SJSA1 (cell line): ENCODE data around the gene CMTM7. TPM values are rescaled to one million over a fixed set of nuclear protein-coding genes. Genes with fewer than 3 reads are reported as not detected.

ENCODE experiments used
- DNase-seq, 2 experiments: peaks; one replicate each; pipeline ENCODE4 v3.0.0-alpha.2; 2015 to 2020; ENCODE audit warnings: low spot score in 2 of 2, low read depth in 1 of 2
- H3K27ac ChIP-seq: fragments of 250-450 bp; sonication (Bioruptor Pico); 2 replicates; pipeline ENCODE4 v1.5.1; 2020; ENCODE audit warnings: mild to moderate bottlenecking, moderate library complexity
- H3K27me3 ChIP-seq: fragments of 250-450 bp; sonication (Bioruptor Pico); replicated peaks from 2 replicates; pipeline ENCODE4 v1.5.1; 2020; ENCODE audit warnings: mild to moderate bottlenecking, moderate library complexity
- H3K36me3 ChIP-seq: fragments of 250-450 bp; sonication (Bioruptor Pico); 2 replicates; pipeline ENCODE4 v1.5.1; 2020; ENCODE audit warnings: mild to moderate bottlenecking
- H3K4me1 ChIP-seq: fragments of 250-450 bp; sonication (Bioruptor Pico); replicated peaks from 2 replicates; pipeline ENCODE4 v1.6.1; 2021; ENCODE audit warnings: mild to moderate bottlenecking
- H3K4me3 ChIP-seq: fragments of 250-450 bp; sonication (Bioruptor Pico); 2 replicates; pipeline ENCODE4 v1.5.1; 2020; ENCODE audit warnings: mild to moderate bottlenecking
- H3K9me3 ChIP-seq: fragments of 250-450 bp; sonication (Bioruptor Pico); replicated peaks from 2 replicates; pipeline ENCODE4 v1.5.1; 2020; ENCODE audit warnings: mild to moderate bottlenecking
- total RNA-seq: library from RNA; depleted of rRNA; stranded (reverse); fragments of >200 nt; shearing (Covaris generic); gene quantifications from 2 replicates; pipeline ENCODE4 v1.2.3, GENCODE V29; 2014; rRNA removed

The CMTM7 gene
- total RNA-seq, 1 experiment from 2014 or later = 7.0 TPM

DNA sequence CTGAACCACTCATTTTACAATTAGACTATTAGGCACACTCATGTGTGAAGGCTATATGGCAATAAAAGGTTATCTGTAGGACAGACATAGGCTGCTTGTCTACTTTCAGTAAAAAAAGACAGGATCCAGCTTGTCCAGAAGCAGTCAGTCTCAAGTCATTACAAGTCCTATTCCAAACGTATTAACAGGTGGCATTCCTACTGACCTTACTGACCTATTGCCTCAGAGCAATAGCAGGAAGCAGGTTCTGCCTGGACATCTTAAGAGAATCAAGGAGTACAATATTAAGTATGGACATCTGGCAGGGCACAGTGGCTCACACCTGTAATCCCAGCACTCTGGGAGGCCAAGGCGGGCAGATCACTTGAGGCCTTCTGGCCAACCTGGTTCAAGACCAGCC is 104.0 kb downstream of the CMTM7 start:
- DNase-seq = no peak
- H3K27ac ChIP-seq = no peak overlapping the region
- H3K4me1 ChIP-seq = peaks cover 28% of the 10 kb centered on the region
- no peaks in the 10 kb centered on the region for H3K27me3 ChIP-seq
- H3K36me3 ChIP-seq = peaks cover 34% of the 10 kb centered on the region
- H3K9me3 ChIP-seq = no peaks in the 10 kb centered on the region
- H3K4me3 ChIP-seq = no peak overlapping the region

DNA sequence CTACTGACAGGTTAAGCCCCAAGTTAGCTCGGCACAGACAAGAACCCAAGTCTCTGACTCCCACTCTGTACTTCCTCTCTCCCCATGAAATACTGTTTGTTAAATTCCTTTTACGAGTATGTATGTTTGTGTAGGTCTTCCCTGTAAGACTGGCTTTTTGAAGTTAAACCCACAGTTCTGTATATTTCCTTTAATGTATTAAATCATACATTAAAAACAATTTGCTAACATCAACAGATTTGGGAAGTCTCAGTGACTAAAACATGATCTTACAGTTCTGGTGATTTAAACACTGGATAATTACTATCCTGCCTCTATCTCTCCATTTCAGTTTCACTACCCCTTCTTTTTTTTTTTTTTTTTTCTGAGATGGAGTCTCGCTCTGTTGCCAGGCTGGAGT is 106.6 kb downstream of the CMTM7 start:
- H3K4me3 ChIP-seq = no peak overlapping the region
- H3K9me3 ChIP-seq = no peaks in the 10 kb centered on the region
- H3K4me1 ChIP-seq = peaks cover 27% of the 10 kb centered on the region
- H3K27ac ChIP-seq = no peak overlapping the region
- H3K27me3 ChIP-seq = no peaks in the 10 kb centered on the region
- DNase-seq = no peak
- H3K36me3 ChIP-seq = peaks cover 26% of the 10 kb centered on the region

DNA sequence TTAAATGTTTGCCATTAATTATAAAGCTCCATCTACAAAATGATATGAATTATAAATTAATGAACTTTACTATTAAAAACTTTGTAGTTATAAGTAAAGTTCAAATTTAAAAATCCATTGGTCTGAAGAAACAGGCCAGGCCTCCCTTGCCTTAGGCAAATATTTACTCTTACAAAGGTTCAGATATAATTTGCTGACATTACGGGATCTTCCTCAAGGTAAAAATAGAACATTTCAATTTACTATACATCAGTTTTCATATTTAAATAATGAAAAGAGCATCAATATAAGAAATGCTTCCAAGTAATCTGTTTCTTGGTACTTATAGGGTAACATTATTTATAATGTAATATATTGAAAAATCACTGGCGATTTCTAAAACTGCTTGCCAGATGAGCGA is 107.3 kb downstream of the CMTM7 start:
- no peak for DNase-seq
- Histone ChIP-seq H3K27me3 (no peaks in the 10 kb centered on the region), H3K4me3 (no peak overlapping the region), H3K27ac (no peak overlapping the region), H3K36me3 (peaks cover 26% of the 10 kb centered on the region), H3K9me3 (no peaks in the 10 kb centered on the region), H3K4me1 (peaks cover 20% of the 10 kb centered on the region)

DNA sequence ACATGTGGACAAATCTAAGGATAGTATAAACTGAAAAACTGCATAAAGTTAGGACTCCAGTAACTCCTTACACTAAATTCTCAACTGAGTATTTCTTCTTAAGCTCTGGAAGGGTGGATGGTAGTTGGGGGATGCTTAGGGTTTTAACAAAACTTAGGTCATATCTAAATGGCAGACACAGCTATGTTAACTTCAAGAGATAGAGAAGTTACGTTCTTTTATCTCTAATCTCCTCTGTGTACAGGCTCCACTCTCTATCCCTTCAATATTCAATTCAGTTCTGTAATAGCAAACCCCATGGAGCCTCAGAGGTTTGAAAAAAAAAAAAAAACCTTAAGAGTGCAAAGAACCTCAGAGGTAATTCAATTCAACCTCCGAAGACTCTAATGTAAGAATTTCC is 107.9 kb downstream of the CMTM7 start:
- H3K27me3 ChIP-seq = no peaks in the 10 kb centered on the region
- H3K27ac ChIP-seq = no peak overlapping the region
- H3K9me3 ChIP-seq = no peaks in the 10 kb centered on the region
- H3K4me3 ChIP-seq = no peak overlapping the region
- no peak for DNase-seq
- peaks cover 16% of the 10 kb centered on the region for H3K4me1 ChIP-seq
- peaks cover 26% of the 10 kb centered on the region for H3K36me3 ChIP-seq

DNA sequence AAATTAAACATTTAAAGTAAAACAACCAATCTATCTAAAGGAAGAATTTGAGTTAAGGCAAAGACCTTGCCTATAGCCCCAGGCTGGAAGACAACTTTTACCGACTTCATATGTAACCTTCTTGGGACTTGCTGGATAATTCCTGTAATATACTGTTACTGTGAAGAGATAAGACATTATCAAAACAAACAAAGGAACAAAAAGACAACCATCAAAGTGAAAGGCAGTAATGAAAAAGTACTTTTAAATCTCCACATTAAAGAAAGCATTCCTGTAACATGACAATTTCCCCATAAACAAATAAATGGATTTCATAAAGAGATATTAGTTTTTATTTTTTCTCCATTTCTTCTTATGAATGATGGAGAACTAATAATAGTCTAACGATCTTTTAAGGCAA is 108.6 kb downstream of the CMTM7 start:
- Histone ChIP-seq H3K4me1 (peaks cover 16% of the 10 kb centered on the region), H3K4me3 (no peak overlapping the region), H3K9me3 (no peaks in the 10 kb centered on the region), H3K36me3 (peaks cover 24% of the 10 kb centered on the region), H3K27ac (no peak overlapping the region), H3K27me3 (no peaks in the 10 kb centered on the region)
- DNase-seq = peak in 1 of 2 experiments; percentile 23

DNA sequence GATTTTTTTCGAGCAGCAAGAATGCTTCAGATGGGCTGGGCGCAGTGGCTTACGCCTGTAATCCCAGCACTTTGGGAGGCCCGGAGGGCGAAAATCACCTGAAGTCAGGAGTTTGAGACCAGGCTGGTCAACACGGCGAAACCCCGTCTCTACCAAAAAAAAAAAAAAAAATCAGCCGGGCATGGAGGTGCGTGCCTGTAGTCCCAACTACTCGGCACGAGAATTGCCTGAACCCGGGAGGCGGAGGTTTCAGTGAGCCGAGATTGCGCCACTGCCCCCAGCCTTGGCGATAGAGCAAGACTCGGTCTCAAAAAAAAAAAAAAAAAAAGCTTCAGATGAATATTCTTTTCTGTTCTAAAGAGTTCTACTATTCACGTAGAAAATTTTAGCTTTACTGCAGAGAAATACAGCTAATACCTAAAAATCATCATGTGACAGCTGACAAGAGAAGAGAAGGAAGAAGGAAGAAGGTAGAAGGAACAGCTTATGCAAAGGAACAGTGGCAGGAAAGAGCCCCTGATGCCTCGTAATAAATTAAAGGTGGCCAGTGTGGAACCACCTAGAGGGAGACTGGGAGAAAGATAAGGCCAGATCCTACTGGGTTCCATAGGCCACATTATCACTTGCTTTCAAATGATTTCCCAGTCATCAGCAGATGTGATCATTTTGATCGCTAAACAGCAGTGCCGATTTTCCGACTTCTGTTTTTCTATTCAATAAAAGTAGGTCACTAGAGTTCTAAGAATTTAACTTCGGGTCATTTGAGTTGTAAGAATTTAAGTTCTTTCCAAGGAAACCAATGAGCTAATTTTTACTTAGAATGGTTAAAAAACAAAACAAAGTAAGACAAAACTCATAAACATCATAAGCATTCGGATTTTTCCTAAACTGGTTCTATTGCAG is 109.5 kb downstream of the CMTM7 start:
- Histone ChIP-seq H3K4me3 (peak overlapping the region; percentile 97), H3K4me1 (peaks cover 16% of the 10 kb centered on the region), H3K36me3 (peaks cover 22% of the 10 kb centered on the region), H3K27me3 (no peaks in the 10 kb centered on the region), H3K27ac (peak overlapping the region; percentile 97), H3K9me3 (no peaks in the 10 kb centered on the region)
- peak in 1 of 2 experiments; percentile 1 for DNase-seq

DNA sequence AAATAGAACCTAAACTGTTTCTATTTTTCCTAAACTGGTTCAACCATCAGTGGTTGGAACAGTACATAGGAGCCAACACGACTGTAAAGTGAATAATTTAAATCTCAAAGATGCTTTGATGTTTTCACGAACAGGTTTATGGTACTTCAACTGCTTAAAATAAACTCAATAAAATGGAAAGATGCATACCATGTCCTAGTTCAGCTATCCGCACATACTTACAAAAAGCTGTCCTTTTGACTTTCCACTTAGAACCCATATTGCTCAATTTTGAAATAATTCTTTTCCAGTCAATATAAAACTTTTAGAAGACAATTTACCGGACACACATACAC is 110.1 kb downstream of the CMTM7 start:
- DNase-seq = no peak
- H3K27ac ChIP-seq = peak overlapping the region; percentile 97
- peaks cover 22% of the 10 kb centered on the region for H3K36me3 ChIP-seq
- peaks cover 16% of the 10 kb centered on the region for H3K4me1 ChIP-seq
- no peaks in the 10 kb centered on the region for H3K9me3 ChIP-seq
- no peaks in the 10 kb centered on the region for H3K27me3 ChIP-seq
- H3K4me3 ChIP-seq = peak overlapping the region; percentile 97

DNA sequence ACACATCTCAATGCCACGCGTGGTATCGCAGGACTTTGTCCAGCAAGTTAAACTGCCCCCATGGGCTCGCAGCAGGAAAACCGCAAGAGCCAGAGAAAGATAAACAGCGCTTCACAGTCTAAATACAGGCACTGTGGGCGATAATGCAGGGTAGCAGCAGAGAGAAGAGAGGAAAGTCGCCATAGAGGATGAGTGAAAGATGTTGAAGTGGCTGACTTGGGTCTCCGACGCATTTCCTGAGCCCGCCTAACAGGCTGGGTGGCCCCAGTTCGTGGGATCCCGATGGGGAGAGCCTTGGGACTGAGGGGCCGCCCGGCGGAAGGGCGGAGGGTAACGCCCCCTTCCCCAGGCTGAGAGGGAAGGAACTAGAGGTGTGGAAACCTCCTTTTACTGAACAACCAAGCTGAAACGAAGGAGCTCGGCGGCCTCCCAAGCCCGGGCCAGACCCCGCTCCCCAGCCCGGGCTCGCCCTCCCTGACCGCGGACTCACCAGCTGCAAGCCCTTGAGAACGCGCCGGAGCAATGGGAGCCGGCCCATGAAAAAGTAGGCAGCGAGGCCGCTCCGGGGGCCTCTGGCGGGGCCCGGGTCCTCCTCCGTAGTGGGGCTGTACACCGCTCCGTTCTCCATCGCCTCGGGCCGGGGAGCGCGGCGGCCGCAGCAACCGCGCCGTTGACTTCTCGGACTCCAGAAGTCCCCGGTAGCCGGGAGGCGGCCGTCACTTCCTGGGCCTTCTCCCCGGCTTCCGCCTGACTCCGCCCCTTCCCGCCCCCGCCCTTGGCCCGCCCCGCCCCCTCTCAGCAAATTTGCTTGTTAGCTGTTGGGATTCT is 110.7 kb downstream of the CMTM7 start, which contains the start of gene CMTM6:
Gene CMTM6 (minus strand): TSS at position 735 of the 828 bp plus-strand sequence. CDS start 107 bp downstream, at position 628.
- peaks cover 22% of the 10 kb centered on the region for H3K36me3 ChIP-seq
- H3K4me3 ChIP-seq = peak within 1 kb of the TSS; percentile 97
- peak; percentile 74 to 86 for DNase-seq
- H3K27ac ChIP-seq = peak within 1 kb of the TSS; percentile 97
- H3K9me3 ChIP-seq = no peaks in the 10 kb centered on the region
- no peaks in the 10 kb centered on the region for H3K27me3 ChIP-seq
- H3K4me1 ChIP-seq = peaks cover 16% of the 10 kb centered on the region

DNA sequence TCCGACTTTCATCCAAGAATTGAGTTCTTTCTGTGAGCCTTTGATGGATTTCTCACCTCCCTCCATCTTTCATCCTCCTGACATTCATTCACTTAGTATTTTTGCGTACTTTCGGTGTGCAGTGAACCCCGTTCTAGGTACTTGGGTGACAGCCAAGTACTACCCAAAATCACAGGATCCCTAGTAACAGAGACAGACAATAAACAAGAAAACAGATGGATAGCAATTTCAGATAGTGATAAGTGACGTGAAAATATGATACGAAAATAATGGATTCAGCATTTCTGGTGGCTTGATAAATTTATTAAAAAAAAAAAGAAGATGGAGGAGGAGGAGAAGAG is 111.3 kb downstream of the CMTM7 start:
- Histone ChIP-seq H3K27me3 (no peaks in the 10 kb centered on the region), H3K4me3 (peak overlapping the region; percentile 97), H3K27ac (peak overlapping the region; percentile 97), H3K36me3 (peaks cover 21% of the 10 kb centered on the region), H3K4me1 (peaks cover 16% of the 10 kb centered on the region), H3K9me3 (no peaks in the 10 kb centered on the region)
- peak in 1 of 2 experiments; percentile 46 for DNase-seq

Other genes starting within 250 kb of the CMTM7 start
- gene CMTM8, start 153.2 kb upstream of the CMTM7 start, total RNA-seq = not detected in 2 replicates
- gene CMTM6, start 111.0 kb downstream of the CMTM7 start, total RNA-seq = 159 and 204 TPM in 2 replicates
- gene DYNC1LI1, start 179.0 kb downstream of the CMTM7 start, total RNA-seq = 48.1 and 67.0 TPM in 2 replicates